WTC11 (cell line): ENCODE measurements around the gene DMXL1. TPM values are rescaled to one million over a fixed set of nuclear protein-coding genes. Genes with fewer than 3 reads are reported as not detected.

Experiments
- ATAC-seq: fragments of 200-7000 bp; cut with Tn5 transposase; 2 replicates; pipeline ENCODE4 v1.10.0; 2021; ENCODE audit warnings: mild to moderate bottlenecking, moderate library complexity
- CTCF ChIA-PET: fragments of 300-600 bp; sonication (Branson Sonifier 250); formaldehyde crosslinking; loops from one replicate; lab custom pipeline; 2021; ENCODE audit warnings: antibody characterized with exemption; lab: Charles Lee
- POLR2A ChIA-PET: fragments of 350-600 bp; sonication (Branson Sonifier 250); formaldehyde crosslinking; loops from one replicate; lab custom pipeline; 2021; ENCODE audit warnings: antibody characterized with exemption; lab: Charles Lee
- DNase-seq: peaks from one replicate; pipeline ENCODE4 v3.0.0; 2021; ENCODE audit warnings: low spot score
- H3K27ac Mint-ChIP-seq: 2 replicates; pipeline ENCODE4 v1.8.0; 2021; ENCODE audit warnings: mixed read lengths
- H3K27me3 Mint-ChIP-seq: 2 replicates; pipeline ENCODE4 v1.8.0; 2021; ENCODE audit warnings: low read depth, mild to moderate bottlenecking, moderate library complexity, mixed read lengths
- H3K36me3 Mint-ChIP-seq: 2 replicates; pipeline ENCODE4 v1.8.0; 2021; ENCODE audit warnings: mixed read lengths
- H3K4me1 Mint-ChIP-seq: 2 replicates; pipeline ENCODE4 v1.8.0; 2022; ENCODE audit warnings: mixed read lengths
- H3K4me3 Mint-ChIP-seq: 2 replicates; pipeline ENCODE4 v1.8.0; 2021; ENCODE audit warnings: mild to moderate bottlenecking, moderate library complexity, mixed read lengths
- H3K9me3 Mint-ChIP-seq: 2 replicates; pipeline ENCODE4 v1.8.0; 2021; ENCODE audit warnings: mixed read lengths
- AR ChIP-seq: fragments of 250-450 bp; sonication (Bioruptor Pico); IDR thresholded peaks from 2 replicates; pipeline ENCODE4 v1.9.0; 2021; ENCODE audit warnings: mild to moderate bottlenecking
- ATF2 ChIP-seq: sonication (generic); formaldehyde crosslinking; IDR thresholded peaks from 2 replicates; pipeline ENCODE4 v1.8.1; 2022; ENCODE audit warnings: low read depth, missing genetic modification reagents, borderline replicate concordance
- ESRRA ChIP-seq: sonication (generic); formaldehyde crosslinking; IDR thresholded peaks from 2 replicates; pipeline ENCODE4 v1.8.1; 2022; ENCODE audit warnings: mild to moderate bottlenecking, missing genetic modification reagents, borderline replicate concordance
- ETV6 ChIP-seq: sonication (generic); formaldehyde crosslinking; IDR thresholded peaks from 2 replicates; pipeline ENCODE4 v1.8.1; 2022; ENCODE audit warnings: mild to moderate bottlenecking, missing genetic modification reagents
- FOXJ3 ChIP-seq: sonication (generic); formaldehyde crosslinking; IDR thresholded peaks from 2 replicates; pipeline ENCODE4 v1.9.0; 2021; ENCODE audit warnings: missing genetic modification reagents, mild to moderate bottlenecking, borderline replicate concordance
- JUN ChIP-seq: sonication (generic); formaldehyde crosslinking; IDR thresholded peaks from 2 replicates; pipeline ENCODE4 v1.8.0; 2023; ENCODE audit warnings: mild to moderate bottlenecking, missing genetic modification reagents
- MXD4 ChIP-seq: fragments of 250-450 bp; sonication (Bioruptor Pico); IDR thresholded peaks from 2 replicates; pipeline ENCODE4 v1.8.0; 2021; ENCODE audit warnings: mild to moderate bottlenecking, moderate library complexity, borderline replicate concordance
- MYBL2 ChIP-seq: sonication (generic); formaldehyde crosslinking; IDR thresholded peaks from 2 replicates; pipeline ENCODE4 v1.8.1; 2023; ENCODE audit warnings: mild to moderate bottlenecking, moderate library complexity, missing genetic modification reagents
- NFYB ChIP-seq: sonication (generic); formaldehyde crosslinking; conservative IDR thresholded peaks from 2 replicates; pipeline ENCODE4 v1.8.0; 2022; ENCODE audit warnings: low read depth, missing genetic modification reagents
- NR1H2 ChIP-seq: sonication (generic); formaldehyde crosslinking; IDR thresholded peaks from 2 replicates; pipeline ENCODE4 v1.9.0; 2021; ENCODE audit warnings: mild to moderate bottlenecking, moderate library complexity, missing genetic modification reagents
- OVOL2 ChIP-seq: fragments of 250-450 bp; sonication (Bioruptor Pico); IDR thresholded peaks from 2 replicates; pipeline ENCODE4 v1.9.0; 2021; ENCODE audit warnings: mild to moderate bottlenecking, borderline replicate concordance
- SOX15 ChIP-seq: fragments of 250-450 bp; sonication (Bioruptor Pico); IDR thresholded peaks from 2 replicates; pipeline ENCODE4 v1.9.0; 2021; ENCODE audit warnings: mild to moderate bottlenecking
- TCF7 ChIP-seq: sonication (generic); formaldehyde crosslinking; IDR thresholded peaks from 2 replicates; pipeline ENCODE4 v1.8.0; 2022; ENCODE audit warnings: mild to moderate bottlenecking, low read depth, missing genetic modification reagents, moderate library complexity
- ZMAT4 ChIP-seq: fragments of 250-450 bp; sonication (Bioruptor Pico); IDR thresholded peaks from 2 replicates; pipeline ENCODE4 v1.9.0; 2021; ENCODE audit warnings: mild to moderate bottlenecking
- ZNF416 ChIP-seq: fragments of 250-450 bp; sonication (Bioruptor Pico); IDR thresholded peaks from 2 replicates; pipeline ENCODE4 v1.9.0; 2021; ENCODE audit warnings: mild to moderate bottlenecking, inconsistent platforms
- ZNF532 ChIP-seq: fragments of 250-450 bp; sonication (Bioruptor Pico); IDR thresholded peaks from 2 replicates; pipeline ENCODE4 v1.9.0; 2021; ENCODE audit warnings: mild to moderate bottlenecking, borderline replicate concordance
- total RNA-seq: library from RNA; stranded (reverse); gene quantifications from 3 replicates; pipeline ENCODE4 v1.2.3, GENCODE V29; 2021
- TF ChIP-seq, protein P1 (sequence below): sonication (generic); formaldehyde crosslinking; IDR thresholded peaks from 2 replicates; pipeline ENCODE4 v1.8.0; 2022; ENCODE audit warnings: mild to moderate bottlenecking, missing genetic modification reagents
- TF ChIP-seq, protein P2 (sequence below): fragments of 200-600 bp; IDR thresholded peaks from 2 replicates; pipeline ENCODE4 v1.8.0; 2022; ENCODE audit warnings: antibody characterized with exemption
- TF ChIP-seq, protein P3 (sequence below): fragments of 250-450 bp; sonication (Bioruptor Pico); IDR thresholded peaks from 2 replicates; pipeline ENCODE4 v1.9.0; 2021; ENCODE audit warnings: moderate library complexity, mild to moderate bottlenecking, inconsistent platforms, borderline replicate concordance
- TF ChIP-seq, protein P4 (sequence below): sonication (generic); formaldehyde crosslinking; IDR thresholded peaks from 2 replicates; pipeline ENCODE4 v1.8.1; 2022; ENCODE audit warnings: mild to moderate bottlenecking, moderate library complexity, missing genetic modification reagents

Gene DMXL1
- total RNA-seq, 1 experiment from 2014 or later = 43.7 TPM

GRCh38 chr5:119070828-119071560, at the start of gene DMXL1 (continued):
- TF ChIP-seq MXD4 (CRISPR knock-in tag) (no peak), ETV6 (CRISPR knock-in tag) (peak; percentile 59; the same call in 1 of the 2 replicates), MYBL2 (no peak; the same call in 1 of the 2 replicates), FOXJ3 (no peak), TCF7 (CRISPR knock-in tag) (no peak; the same call in 1 of the 2 replicates), ZNF416 (CRISPR knock-in tag) (no peak), AR (CRISPR knock-in tag) (no peak), NFYB (peak; percentile 78), SOX15 (CRISPR knock-in tag) (no peak), ZMAT4 (CRISPR knock-in tag) (peak; percentile 30; the same call in 1 of the 2 replicates), NR1H2 (CRISPR knock-in tag) (no peak), ATF2 (CRISPR knock-in tag) (no peak)
- TF ChIP-seq, protein P1, sequence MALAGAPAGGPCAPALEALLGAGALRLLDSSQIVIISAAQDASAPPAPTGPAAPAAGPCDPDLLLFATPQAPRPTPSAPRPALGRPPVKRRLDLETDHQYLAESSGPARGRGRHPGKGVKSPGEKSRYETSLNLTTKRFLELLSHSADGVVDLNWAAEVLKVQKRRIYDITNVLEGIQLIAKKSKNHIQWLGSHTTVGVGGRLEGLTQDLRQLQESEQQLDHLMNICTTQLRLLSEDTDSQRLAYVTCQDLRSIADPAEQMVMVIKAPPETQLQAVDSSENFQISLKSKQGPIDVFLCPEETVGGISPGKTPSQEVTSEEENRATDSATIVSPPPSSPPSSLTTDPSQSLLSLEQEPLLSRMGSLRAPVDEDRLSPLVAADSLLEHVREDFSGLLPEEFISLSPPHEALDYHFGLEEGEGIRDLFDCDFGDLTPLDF = no peak
- TF ChIP-seq, protein P2, sequence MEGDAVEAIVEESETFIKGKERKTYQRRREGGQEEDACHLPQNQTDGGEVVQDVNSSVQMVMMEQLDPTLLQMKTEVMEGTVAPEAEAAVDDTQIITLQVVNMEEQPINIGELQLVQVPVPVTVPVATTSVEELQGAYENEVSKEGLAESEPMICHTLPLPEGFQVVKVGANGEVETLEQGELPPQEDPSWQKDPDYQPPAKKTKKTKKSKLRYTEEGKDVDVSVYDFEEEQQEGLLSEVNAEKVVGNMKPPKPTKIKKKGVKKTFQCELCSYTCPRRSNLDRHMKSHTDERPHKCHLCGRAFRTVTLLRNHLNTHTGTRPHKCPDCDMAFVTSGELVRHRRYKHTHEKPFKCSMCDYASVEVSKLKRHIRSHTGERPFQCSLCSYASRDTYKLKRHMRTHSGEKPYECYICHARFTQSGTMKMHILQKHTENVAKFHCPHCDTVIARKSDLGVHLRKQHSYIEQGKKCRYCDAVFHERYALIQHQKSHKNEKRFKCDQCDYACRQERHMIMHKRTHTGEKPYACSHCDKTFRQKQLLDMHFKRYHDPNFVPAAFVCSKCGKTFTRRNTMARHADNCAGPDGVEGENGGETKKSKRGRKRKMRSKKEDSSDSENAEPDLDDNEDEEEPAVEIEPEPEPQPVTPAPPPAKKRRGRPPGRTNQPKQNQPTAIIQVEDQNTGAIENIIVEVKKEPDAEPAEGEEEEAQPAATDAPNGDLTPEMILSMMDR = no peak
- TF ChIP-seq, protein P3, sequence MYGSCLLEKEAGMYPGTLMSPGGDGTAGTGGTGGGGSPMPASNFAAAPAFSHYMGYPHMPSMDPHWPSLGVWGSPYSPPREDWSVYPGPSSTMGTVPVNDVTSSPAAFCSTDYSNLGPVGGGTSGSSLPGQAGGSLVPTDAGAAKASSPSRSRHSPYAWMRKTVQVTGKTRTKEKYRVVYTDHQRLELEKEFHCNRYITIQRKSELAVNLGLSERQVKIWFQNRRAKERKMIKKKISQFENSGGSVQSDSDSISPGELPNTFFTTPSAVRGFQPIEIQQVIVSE (CRISPR knock-in tag) = no peak

- CTCF ChIA-PET = interaction anchor here (0.6 to 1.7 kb wide), 21 partner anchors 8 to 392 kb away, joined by 3 to 15 read pairs (median 4); partner anchors contain the start of genes DMXL1 and DTWD2
- DNase-seq (no peak), ATAC-seq (no peak)
- Mint-ChIP-seq H3K4me3 (no peak overlapping the region), H3K27me3 (no peaks in the 10 kb centered on the region), H3K4me1 (peaks cover 3% of the 10 kb centered on the region; the same call in 1 of the 2 replicates), H3K36me3 (peaks cover 4% of the 10 kb centered on the region), H3K27ac (no peak overlapping the region), H3K9me3 (peaks cover 15% of the 10 kb centered on the region)
- POLR2A ChIA-PET = interaction anchor here (0.7 kb wide), 1 partner anchor 33 kb away, joined by 4 read pairs; no protein-coding TSS in a partner anchor
- TF ChIP-seq ESRRA (no peak), NFYB (no peak), ZMAT4 (CRISPR knock-in tag) (no peak), OVOL2 (CRISPR knock-in tag) (no peak), ZNF532 (CRISPR knock-in tag) (no peak), JUN (CRISPR knock-in tag) (no peak)
- TF ChIP-seq, protein P4, sequence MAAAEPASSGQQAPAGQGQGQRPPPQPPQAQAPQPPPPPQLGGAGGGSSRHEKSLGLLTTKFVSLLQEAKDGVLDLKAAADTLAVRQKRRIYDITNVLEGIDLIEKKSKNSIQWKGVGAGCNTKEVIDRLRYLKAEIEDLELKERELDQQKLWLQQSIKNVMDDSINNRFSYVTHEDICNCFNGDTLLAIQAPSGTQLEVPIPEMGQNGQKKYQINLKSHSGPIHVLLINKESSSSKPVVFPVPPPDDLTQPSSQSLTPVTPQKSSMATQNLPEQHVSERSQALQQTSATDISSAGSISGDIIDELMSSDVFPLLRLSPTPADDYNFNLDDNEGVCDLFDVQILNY (CRISPR knock-in tag) = no peak
Observed at GRCh38 chr5:119021149-119021732, 49.6 kb upstream of the DMXL1 start.
